HFF-Myc (cell line): Measurements from ENCODE around the gene FN1.

Source experiments
- DNase-seq: peaks from one replicate; pipeline ENCODE4 v3.0.0-alpha.2; 2011; ENCODE audit warnings: low read depth; ENCODE audit errors: extremely low read depth
- H3K4me3 ChIP-seq: replicated peaks from 2 replicates; pipeline ENCODE4 v1.5.1; 2011; ENCODE audit warnings: low read depth, mild to moderate bottlenecking, control low read depth, low read length
- CTCF ChIP-seq: IDR thresholded peaks from 2 replicates; pipeline ENCODE4 v1.5.1; 2012; ENCODE audit warnings: mild to moderate bottlenecking, low read depth, low read length, control low read depth; ENCODE audit errors: missing control alignments

Gene FN1

GRCh38 chr2:215371915-215372897 is 63.7 kb downstream of the FN1 start:
- H3K4me3 ChIP-seq: no peak overlapping the region
- DNase-seq: no peak
- no peak for TF ChIP-seq CTCF

GRCh38 chr2:215370112-215370965 is 65.5 kb downstream of the FN1 start:
- H3K4me3 ChIP-seq: no peak overlapping the region
- no peak for TF ChIP-seq CTCF
- no peak for DNase-seq

GRCh38 chr2:215369181-215369760 is 66.6 kb downstream of the FN1 start:
- H3K4me3 ChIP-seq: no peak overlapping the region
- DNase-seq: no peak
- TF ChIP-seq CTCF: no peak

GRCh38 chr2:215368493-215368809 is 67.4 kb downstream of the FN1 start:
- TF ChIP-seq CTCF: no peak
- no peak for DNase-seq

GRCh38 chr2:215367662-215368492 is 68.0 kb downstream of the FN1 start:
- no peak overlapping the region for H3K4me3 ChIP-seq
- no peak for TF ChIP-seq CTCF
- DNase-seq: peak; percentile 12

More at GRCh38 chr2:215368493-215368809, 67.4 kb downstream of the FN1 start:
- no peak overlapping the region for H3K4me3 ChIP-seq
